OCI-LY7 (cell line): ENCODE results near the gene CD58. TPM values are rescaled to one million over a fixed set of nuclear protein-coding genes. Genes with fewer than 3 reads are reported as not detected.

ENCODE experiments used
- BruUV-seq: library from RNA; stranded (reverse); fragments of 400-500 nt; replicated peaks from 2 replicates; lab custom pipeline; 2021; lab: Mats Ljungman, UMichigan
- CTCF ChIA-PET: fragments of 300-600 bp; sonication (Branson Sonifier 250); formaldehyde crosslinking; loops from one replicate; lab custom pipeline; 2022; ENCODE audit warnings: antibody characterized with exemption; ENCODE audit not compliant: unreplicated experiment; lab: Charles Lee
- POLR2A ChIA-PET: fragments of 300-600 bp; sonication (Branson Sonifier 250); formaldehyde crosslinking; loops from one replicate; lab custom pipeline; 2022; ENCODE audit warnings: antibody characterized with exemption; lab: Charles Lee
- DNase-seq: peaks from one replicate; pipeline ENCODE4 v3.0.0-alpha.2; 2015; ENCODE audit warnings: low spot score
- H2AFZ ChIP-seq: fragments of 200-600 bp; sonication (generic), shearing (Covaris generic); 2 replicates; pipeline ENCODE4 v1.6.1; 2014; ENCODE audit warnings: mild to moderate bottlenecking, antibody characterized with exemption, low read length, moderate library complexity
- H3K27ac ChIP-seq: fragments of 200-600 bp; sonication (generic); 2 replicates; pipeline ENCODE4 v1.5.1; 2014; ENCODE audit warnings: mixed run types, low read depth, mild to moderate bottlenecking, moderate library complexity, low read length, inconsistent platforms; ENCODE audit not compliant: poor library complexity, severe bottlenecking
- H3K36me3 ChIP-seq: fragments of 200-600 bp; sonication (generic); 2 replicates; pipeline ENCODE4 v1.6.1; 2014; ENCODE audit warnings: mild to moderate bottlenecking, antibody characterized with exemption, low read length, moderate library complexity, mixed read lengths; ENCODE audit not compliant: insufficient read depth
- H3K4me1 ChIP-seq: fragments of 200-600 bp; sonication (generic); 2 replicates; pipeline ENCODE4 v1.5.1; 2014; ENCODE audit warnings: mild to moderate bottlenecking, low read length; ENCODE audit not compliant: insufficient read depth, poor library complexity, severe bottlenecking
- H3K4me2 ChIP-seq: fragments of 200-600 bp; sonication (generic); 2 replicates; pipeline ENCODE4 v1.6.1; 2014; ENCODE audit warnings: mild to moderate bottlenecking, low read length
- H3K4me3 ChIP-seq: fragments of 200-600 bp; sonication (generic); 2 replicates; pipeline ENCODE4 v1.5.1; 2014; ENCODE audit warnings: mild to moderate bottlenecking, low read depth, low read length; ENCODE audit not compliant: poor library complexity, severe bottlenecking
- H3K79me2 ChIP-seq: fragments of 200-600 bp; sonication (generic); 2 replicates; pipeline ENCODE4 v1.6.1; 2016; ENCODE audit warnings: low read depth, mild to moderate bottlenecking, low read length, moderate library complexity, mixed read lengths; ENCODE audit not compliant: insufficient read depth
- H3K9me2 ChIP-seq: fragments of 200-600 bp; sonication (generic); 2 replicates; pipeline ENCODE4 v1.6.1; 2016; ENCODE audit warnings: mild to moderate bottlenecking, low read length, mixed read lengths; ENCODE audit not compliant: insufficient read depth
- H3K9me3 ChIP-seq: fragments of 200-600 bp; sonication (generic); 2 replicates; pipeline ENCODE4 v1.6.1; 2014; ENCODE audit warnings: mild to moderate bottlenecking, mixed run types, low read length, mixed read lengths
- H4K20me1 ChIP-seq: fragments of 200-600 bp; sonication (generic); 2 replicates; pipeline ENCODE4 v1.6.1; 2014; ENCODE audit warnings: mild to moderate bottlenecking, antibody characterized with exemption, low read length, moderate library complexity, mixed read lengths; ENCODE audit not compliant: insufficient read depth
- CTCF ChIP-seq: fragments of 200-600 bp; sonication (generic); conservative IDR thresholded peaks from 2 replicates; pipeline ENCODE4 v1.5.1; 2014; ENCODE audit warnings: mild to moderate bottlenecking, antibody characterized with exemption, low read length, moderate library complexity, mixed read lengths
- EZH2phosphoT487 ChIP-seq: fragments of 200-600 bp; sonication (generic); IDR thresholded peaks from 2 replicates; pipeline ENCODE4 v1.6.1; 2018; ENCODE audit warnings: low read depth, borderline replicate concordance, mild to moderate bottlenecking, mixed run types, antibody characterized with exemption, low read length, moderate library complexity, mixed read lengths
- intact Hi-C: fragments of 100-400 bp; cut with micrococcal nuclease; formaldehyde crosslinking; loops from one replicate; pipeline ENCODE4 v1.10.0; 2022; ENCODE audit not compliant: unreplicated experiment
- total RNA-seq, 2 experiments: library from RNA; depleted of rRNA in 1 of 2; stranded (reverse); fragments of >200 nt in 1 of 2; shearing (Covaris generic) in 1 of 2; gene quantifications; 2 replicates each; pipeline ENCODE4 v1.2.3, GENCODE V29; 2014 to 2022

Gene CD58
- total RNA-seq, 2 experiments from 2014 or later: 3.3 TPM; not detected in 1

GRCh38 chr1:116474921-116475849 lies 95.6 kb downstream of the CD58 start:
- Histone ChIP-seq H3K9me3 (no peaks in the 10 kb centered on the region), H3K9me2 (no peaks in the 10 kb centered on the region), H4K20me1 (no peaks in the 10 kb centered on the region), H3K4me3 (no peak overlapping the region), H2AFZ (no peak overlapping the region), H3K36me3 (no peaks in the 10 kb centered on the region), H3K4me1 (no peaks in the 10 kb centered on the region), H3K79me2 (no peaks in the 10 kb centered on the region), H3K4me2 (no peak overlapping the region), H3K27ac (no peak overlapping the region)
- ChIA-PET CTCF (interaction anchor here (0.6 kb wide), 1 partner anchor 133 kb away, joined by 3 read pairs; no protein-coding TSS in a partner anchor), POLR2A (no interaction called here)
- DNase-seq: no peak
- intact Hi-C loops: no loop called here
- TF ChIP-seq EZH2phosphoT487: no peak
- no peak for TF ChIP-seq CTCF
- no TSS peak for BruUV-seq

GRCh38 chr1:116472431-116472961 lies 98.3 kb downstream of the CD58 start:
- no TSS peak for BruUV-seq
- Histone ChIP-seq H3K4me3 (no peak overlapping the region), H3K27ac (no peak overlapping the region), H3K79me2 (no peaks in the 10 kb centered on the region), H3K4me2 (no peak overlapping the region), H2AFZ (no peak overlapping the region), H3K4me1 (no peaks in the 10 kb centered on the region), H3K36me3 (no peaks in the 10 kb centered on the region), H4K20me1 (no peaks in the 10 kb centered on the region), H3K9me3 (no peaks in the 10 kb centered on the region), H3K9me2 (no peaks in the 10 kb centered on the region)
- ChIA-PET POLR2A (interaction anchor here (0.5 kb wide), 1 partner anchor 85 kb away, joined by 3 read pairs; no protein-coding TSS in a partner anchor), CTCF (no interaction called here)
- DNase-seq: no peak
- TF ChIP-seq CTCF: no peak
- no peak for TF ChIP-seq EZH2phosphoT487
- intact Hi-C loops: no loop called here

- ChIA-PET POLR2A (no interaction called here), CTCF (interaction anchor here (0.6 kb wide), 1 partner anchor 460 kb away, joined by 5 read pairs; no protein-coding TSS in a partner anchor)
- Histone ChIP-seq H3K4me2 (no peak overlapping the region), H3K4me3 (no peak overlapping the region), H4K20me1 (no peaks in the 10 kb centered on the region), H3K9me2 (no peaks in the 10 kb centered on the region), H3K36me3 (no peaks in the 10 kb centered on the region), H3K4me1 (no peaks in the 10 kb centered on the region), H3K79me2 (no peaks in the 10 kb centered on the region), H3K9me3 (no peaks in the 10 kb centered on the region), H3K27ac (no peak overlapping the region), H2AFZ (no peak overlapping the region)
- no peak for DNase-seq
- TF ChIP-seq CTCF (no peak), EZH2phosphoT487 (no peak)
- no TSS peak for BruUV-seq
- intact Hi-C loops: no loop called here
These were observed 99.6 kb downstream of the CD58 start for GRCh38 chr1:116471241-116471640.
